ENCODE results near the gene ALG3.

ALG3 gene

DNA sequence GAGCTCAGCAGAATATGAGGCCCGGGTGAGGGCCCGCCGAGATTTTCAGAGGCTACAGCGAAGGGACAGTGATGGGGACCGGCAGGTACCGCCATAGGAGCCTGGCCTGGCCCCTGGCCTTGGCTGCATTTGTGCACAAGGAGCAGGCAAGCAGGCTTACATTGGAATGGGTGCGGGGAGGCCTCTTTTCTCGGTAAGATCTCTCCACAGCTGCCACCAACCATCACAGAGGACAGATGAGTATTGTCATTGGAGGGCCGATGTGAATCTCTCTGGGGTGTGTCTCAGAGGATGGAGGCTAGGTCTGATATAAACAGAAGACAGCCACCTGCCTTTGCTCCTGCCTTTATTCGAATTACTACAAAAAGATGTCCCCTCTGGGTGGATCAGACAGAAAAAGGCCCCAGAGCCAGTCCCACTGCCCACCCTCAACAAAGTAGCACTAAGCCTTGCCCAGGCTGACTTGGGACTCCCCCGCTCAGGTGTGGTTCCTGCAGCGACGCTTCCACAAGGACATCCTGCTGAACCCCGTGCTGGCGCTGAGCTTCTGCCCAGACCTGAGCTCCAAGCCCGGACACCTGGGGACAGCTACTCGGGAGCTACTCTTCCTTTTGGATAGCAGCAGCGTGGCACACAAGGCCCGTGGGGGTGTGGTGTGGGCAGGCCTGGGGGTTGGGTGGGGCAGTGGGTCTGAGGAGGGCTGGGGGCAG lies 13.9 kb downstream of the ALG3 start:
- FAIRE-seq: no peak

DNA sequence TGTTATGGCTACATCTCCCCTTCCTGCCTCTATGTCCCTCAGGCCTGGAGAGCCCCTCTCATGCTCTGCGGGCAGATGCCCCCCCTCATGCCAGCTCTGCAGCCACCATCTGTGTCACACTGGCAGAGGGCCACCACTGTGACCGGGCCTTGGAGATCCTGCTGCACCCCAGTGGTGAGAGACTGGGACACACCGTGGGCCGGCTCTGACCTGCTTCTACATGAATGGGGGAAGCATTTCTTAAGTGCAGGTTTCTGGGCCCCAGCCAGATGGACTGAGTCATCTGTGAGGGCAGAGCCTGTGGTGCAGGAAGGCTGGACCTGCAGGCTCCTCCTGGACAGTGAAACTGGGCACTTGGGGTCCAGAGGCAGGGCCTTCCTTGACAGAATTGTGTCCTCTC lies 14.5 kb downstream of the ALG3 start:
- FAIRE-seq: no peak

DNA sequence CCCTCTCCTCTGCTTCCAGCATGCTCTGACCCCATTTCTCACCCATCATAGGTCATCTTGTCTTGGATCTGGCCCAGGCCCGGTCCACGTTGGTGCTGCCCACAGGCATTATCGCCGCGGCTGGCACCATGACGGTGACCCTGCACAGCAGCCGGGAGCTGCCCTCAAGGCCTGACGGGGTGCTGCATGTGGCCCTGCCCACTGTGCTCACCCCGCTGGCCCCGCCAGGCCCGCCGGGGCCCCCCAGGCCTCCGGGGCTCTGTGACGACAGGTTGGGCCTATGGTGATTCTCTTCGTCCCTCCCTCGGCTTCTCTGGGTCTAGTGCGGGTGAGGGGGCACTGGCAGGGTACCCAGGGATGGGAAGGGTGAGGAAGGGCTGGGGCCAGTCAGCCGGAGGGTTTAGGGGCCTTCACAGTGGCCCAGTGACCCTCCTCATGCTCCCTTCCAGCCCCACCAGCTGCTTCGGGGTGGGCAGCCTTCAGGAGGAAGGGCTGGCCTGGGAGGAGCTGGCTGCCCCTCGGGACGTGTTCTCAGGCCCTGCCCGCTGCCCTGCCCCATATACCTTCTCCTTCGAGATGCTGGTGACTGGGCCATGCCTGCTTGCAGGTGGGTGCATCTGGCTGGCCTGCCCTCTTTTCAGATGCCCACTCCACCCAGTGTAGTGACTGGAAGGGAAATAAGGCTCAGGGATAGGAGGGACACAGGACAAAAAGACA lies 15.5 kb downstream of the ALG3 start:
- no peak for FAIRE-seq

DNA sequence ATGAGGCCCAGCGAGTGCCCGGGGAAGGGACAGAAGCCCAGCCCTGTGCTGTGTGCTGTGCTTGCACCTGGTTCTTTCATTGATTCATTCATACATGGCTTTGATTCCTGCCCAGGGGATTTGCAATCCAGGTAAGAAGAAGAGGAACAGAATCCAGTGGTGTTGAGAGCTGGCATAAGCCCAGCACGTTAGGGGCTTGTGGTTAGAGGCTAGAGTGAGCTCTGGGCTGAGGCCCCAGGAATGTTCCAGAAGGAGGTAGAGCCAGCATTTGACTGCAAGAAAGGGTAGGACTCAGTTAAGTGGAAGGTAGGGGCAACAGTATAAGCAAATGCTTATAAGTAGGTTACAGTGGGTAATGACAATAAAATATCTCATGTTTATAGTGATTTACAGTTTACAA lies 17.1 kb downstream of the ALG3 start:
- no peak for FAIRE-seq

DNA sequence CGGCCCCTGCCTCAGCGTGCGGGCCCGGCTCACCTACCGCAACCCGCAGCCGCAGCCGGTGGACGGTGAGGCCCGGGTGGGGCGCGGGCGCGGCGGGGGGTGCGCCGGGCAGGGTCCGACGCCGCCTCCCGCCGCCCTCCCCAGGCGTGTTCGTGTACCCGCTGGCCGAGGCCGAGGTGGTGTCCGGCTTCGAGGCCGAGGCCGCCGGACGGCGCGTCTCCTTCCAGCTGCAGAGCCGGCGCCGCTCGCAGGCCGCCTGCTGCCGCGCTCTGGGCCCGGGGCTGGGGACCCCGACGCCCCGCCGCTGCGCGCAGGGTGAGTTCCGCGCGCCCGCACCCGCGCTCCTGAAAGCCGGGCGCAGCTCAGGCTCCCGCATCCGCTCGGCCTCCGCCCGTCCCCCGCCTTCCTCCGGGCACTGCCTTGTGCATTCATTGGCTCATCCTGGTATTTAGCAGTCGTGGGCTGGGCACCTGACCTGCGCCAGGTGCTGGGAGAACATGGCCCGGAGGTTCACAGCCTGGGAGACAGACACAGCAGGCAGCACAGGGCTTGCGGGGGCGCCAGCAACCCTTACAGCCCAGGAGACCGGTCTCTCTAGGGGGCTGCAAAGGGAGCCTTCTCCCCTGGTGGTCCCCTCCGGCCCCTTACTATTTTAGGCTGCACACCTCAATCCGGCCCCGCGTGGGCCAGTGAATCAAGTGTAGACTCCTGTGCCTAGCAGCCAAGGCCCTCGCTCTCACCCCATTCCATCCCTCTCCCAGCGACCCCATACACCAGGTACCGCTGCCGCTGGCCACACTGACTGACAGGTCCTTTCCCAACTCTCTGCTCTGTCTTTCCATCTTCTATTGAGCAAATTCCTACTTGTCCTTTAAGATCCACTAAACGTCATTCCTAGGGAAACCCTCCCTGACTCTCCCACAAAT lies 17.9 kb downstream of the ALG3 start:
- FAIRE-seq: no peak

DNA sequence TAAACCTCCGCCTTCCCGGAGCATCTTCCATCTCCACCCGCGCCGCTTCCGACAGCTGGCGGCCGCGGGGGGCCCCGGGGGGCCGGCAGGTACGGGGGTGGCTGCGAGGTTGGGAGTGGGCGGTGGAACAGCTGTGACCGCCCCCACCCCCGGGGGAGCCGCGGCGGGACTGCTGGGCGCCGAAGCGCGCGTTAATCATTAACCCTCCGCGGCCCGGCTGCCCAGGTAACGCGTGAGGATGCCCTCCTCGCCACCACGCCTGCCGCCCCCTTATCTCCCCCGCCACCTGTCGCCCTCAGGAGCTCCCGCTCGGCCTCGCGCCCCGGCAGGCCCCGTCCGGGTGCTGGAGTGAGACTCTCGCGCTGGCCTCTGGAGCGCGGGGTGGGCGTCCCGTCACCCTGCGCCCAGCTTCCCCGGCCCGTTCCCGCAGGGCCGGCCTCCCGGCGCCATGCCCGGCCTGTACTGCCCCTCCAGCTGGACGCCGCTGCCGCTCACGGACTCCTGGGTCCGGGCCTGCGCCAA lies 18.6 kb downstream of the ALG3 start:
- no peak for FAIRE-seq

DNA sequence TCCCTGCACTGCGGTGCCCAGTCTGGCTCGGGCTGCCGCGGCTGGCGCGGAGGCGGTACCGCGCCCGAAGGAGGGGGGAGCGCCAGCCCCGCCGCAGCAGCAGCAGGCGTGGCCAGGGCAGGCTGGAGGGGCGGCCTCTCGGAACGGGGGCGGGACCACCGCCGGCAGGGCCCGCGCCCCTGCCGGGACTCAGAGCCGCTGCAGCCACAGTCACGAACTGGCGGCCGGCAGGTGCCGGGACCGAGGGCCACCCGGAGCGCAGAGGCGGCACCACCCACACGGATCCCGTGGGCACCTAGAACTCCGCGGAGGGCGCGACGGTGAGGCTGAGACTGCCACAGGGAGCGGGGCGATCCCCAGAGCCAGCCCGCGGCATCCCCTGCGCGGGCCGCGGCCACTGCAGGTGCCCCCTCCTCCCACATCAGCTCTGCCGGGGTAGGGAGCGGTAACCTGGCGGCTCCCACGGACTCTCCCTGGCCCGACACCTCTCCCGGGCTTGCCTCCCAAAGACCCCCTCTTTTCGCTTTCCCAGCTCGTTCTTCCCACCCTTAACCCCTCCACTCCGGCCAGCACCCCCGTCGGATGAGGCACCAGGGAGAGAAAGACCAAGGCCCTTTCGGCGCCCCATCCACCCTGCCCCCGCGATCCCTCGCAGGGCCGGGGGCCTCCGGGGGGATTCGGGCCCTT lies 19.2 kb downstream of the ALG3 start, which contains the start of gene VWA5B2:
TSS of gene VWA5B2 (plus strand) at position 192 of the 687 bp plus-strand sequence. CDS start 944 bp downstream, outside the sequence.
- FAIRE-seq: no peak

DNA sequence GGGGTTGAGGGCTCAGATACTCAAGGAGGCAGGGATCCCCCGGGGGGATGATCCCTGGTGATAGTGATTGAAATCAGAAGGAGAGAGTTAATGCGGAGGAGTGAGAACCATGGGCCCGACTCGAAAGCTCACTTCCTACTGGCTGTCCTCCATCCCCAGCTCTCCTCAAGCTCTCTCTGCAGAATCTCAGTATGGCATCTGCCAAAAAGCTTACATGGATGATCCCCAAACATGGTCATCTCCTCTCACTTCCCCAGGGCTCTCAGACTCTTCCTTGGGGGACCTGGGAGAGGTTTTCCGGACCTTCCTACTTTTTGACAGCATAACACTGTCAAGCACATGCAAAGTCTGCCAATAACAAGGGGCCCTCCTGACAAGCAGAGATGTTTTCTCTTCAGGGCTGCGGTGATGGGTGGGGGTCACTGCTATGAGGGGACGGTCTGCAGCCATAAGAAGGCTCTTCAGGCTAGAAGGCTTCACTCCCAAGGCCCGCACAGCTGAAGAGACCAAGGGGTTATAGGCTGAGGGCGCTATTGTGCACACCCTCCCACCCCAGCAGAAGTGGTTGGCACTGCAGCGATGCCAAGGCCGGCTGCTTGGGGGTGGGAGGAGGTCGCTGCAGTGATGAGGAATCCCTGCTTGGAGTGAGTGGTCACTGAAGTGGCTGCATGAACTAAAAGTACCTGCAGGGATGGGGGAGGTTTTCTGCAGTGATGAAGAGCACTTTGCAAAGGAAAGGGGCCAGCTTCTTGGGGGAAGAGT lies 20.2 kb downstream of the ALG3 start:
- no peak for FAIRE-seq

DNA sequence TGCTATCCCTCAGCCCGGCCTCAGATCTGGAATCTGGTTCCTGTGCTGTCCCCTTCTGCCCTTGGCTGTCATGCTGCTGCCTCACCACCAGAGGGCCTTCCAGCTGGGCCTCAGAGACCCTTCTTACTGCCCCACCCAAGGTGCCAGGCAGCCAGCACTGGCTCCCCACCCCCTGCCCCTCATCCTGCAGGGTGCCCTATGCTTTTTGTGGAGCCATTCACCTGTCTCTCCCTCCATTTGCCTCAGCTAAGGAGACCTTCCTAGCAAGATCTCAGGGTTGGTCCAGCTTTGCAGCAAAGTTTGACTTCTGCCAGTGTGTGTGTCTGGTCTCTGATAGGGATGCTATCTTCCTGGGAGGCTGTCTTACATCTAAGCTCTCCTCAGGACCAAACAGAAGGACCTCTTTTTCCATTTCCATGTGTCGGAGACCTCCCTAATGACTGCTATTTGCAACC lies 21.3 kb downstream of the ALG3 start:
- FAIRE-seq: no peak

DNA sequence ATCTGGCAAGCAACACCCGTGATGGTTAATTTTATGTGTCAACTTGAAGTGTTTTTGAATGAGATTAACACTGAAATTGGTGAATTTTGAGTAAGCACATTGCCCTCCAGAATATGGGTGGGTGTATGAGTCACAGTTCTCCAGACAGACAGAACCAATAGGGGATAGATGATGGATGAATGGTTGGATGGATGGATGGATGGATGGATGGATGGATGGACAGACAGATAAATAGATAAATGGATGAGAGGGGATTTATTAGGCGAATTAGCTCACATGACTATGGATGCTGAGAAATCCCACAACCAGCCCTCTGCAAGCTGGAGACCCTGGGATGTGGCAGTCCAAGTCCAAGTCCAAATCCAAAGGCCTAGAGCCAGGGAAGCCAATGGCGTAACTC lies 24.8 kb downstream of the ALG3 start:
- FAIRE-seq: no peak

DNA sequence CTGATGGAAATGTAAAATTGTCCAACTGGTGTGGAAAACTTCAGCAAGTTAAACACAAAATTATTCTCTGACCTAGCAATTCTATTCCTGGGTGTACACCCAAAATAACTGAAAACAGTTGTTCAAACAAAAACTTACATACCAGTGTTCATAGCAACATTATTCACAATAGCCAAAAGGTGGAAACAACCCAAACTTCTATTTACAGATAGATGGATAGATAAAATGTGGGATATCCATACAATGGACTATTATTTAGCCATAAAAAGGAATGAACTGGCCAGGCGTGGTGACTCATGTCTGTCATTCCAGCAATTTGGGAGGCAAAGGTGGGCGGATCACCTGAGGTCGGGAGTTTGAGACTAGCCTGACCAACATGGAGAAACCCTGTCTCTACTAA lies 26.2 kb downstream of the ALG3 start:
- FAIRE-seq: no peak

DNA sequence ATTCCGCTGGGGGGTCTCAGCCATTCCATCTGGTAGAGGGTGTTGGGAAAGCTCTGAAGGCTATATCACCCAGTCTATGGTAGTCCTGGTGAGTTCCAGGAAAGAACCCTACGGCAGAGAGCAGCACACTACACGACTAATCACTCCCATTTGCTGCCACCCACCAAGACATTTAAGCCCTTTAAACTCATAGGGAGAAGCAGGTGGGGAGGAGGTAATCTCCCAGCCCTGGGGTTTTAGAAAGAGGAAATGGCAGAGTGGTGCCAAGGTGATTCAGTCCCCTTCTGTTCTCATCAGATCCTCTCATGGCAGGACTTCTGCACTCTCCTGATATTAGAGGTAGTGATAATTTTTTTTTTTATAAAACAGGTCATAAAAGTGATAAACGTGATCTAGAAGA lies 29.9 kb downstream of the ALG3 start:
- FAIRE-seq: no peak

DNA sequence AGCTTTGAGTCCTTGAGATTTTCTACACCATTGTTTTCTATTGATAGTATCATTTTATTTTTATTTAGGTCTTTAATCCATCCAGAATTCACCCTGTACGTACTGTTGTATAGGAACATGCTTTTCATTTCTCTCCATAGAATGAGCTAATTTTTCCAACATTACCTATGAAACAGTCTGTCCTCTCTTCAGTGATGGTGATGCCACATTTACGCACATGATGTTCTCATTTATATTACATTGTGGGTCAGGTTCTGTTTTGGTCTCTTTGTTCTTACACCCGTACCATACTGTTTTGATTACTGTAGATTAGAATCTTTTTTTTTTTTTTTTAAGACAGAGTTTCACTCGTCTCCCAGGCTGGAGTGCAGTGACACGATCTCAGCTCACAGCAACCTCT lies 37.0 kb downstream of the ALG3 start:
- FAIRE-seq: no peak

DNA sequence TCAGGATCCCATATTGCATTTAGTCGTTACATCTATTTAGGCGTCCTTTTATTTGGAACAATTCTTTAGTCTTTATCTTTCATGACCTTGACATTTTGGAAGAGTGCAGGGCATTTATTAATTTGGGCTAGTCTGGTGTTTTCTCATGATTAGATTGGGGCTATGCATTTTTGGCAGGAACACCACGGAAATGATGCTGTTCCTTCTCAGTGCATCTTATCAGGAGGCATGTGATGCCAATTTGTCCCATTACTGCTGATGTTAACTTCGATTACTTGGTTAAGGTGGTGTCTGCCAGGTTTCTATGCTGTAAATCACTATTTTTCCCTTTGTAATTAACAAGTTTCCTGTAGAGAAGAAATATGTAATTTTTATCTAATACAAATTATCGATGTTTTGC lies 37.5 kb downstream of the ALG3 start:
- no peak for FAIRE-seq

DNA sequence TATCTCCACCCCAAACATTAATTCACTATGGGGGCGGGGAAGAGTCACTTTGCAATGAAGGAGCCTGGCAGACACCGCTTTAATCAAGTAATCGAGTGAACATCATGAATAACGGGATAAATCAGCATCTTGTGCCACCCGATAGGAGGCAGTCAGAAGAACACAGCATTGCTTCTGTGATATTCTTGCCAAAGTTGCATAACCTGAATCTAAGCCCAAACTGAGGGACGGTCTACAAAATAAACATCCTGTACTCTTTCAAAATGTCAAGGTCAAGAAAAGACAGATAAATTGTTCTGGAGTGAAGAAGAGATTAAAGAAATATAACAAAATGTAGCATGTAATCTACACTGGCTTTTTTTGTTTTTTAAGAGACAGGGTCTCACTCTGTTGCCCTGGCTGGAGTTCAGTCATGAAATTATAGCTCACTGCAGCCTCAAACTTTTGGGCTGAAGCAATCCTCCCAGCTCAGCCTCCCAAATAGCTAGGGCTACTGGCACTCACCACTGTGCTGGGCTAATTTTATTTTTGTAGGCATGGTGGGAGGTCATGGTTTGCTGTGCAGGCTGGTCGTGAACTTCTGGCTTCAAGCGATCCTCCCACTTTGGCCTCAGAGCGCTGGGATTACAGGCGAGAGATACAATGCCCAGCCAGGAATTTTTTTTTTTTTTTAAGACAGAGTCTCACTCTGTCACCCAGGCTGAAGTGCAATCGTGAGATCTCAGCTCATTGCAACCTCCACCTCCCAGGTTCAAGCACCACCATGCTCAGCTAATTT lies 39.4 kb downstream of the ALG3 start:
- FAIRE-seq: no peak

DNA sequence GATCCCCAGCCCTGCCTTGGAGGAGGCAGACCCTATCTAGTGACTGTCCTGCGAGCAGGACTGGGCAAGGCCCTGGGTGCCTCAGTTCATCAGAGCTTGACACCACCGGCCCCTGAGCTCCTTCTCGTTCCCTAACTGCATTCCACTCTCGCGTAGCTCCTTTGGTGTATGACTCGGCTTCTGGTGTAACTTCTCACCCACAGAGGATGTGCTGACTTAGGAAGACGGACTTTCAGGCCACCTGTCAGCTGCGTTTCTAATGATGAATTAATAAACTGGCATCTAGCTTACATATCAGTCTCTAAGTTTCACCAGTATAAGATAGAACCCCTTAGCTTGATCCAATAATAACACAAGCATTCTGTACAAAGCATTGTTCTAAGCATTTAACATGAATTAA lies 45.2 kb downstream of the ALG3 start:
- FAIRE-seq: no peak

DNA sequence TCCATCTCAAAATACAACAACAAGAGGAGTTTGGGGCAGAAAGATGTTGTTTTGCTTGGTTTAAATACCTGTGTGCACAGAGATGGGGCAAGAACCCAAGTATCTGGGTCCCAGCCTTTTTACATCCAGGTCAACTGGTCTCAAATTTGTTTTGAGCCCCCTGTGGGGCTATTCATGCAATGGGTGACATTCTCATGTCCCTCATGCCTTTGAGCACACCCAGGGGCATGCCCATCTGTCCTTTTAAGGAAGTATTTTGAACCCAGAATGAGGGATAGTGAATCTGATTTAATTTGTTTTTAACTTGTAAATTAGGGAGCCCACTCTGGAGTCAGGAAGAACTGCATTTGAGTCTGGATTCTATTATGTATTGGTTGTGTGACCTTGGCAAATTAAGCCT lies 47.9 kb downstream of the ALG3 start:
- no peak for FAIRE-seq

DNA sequence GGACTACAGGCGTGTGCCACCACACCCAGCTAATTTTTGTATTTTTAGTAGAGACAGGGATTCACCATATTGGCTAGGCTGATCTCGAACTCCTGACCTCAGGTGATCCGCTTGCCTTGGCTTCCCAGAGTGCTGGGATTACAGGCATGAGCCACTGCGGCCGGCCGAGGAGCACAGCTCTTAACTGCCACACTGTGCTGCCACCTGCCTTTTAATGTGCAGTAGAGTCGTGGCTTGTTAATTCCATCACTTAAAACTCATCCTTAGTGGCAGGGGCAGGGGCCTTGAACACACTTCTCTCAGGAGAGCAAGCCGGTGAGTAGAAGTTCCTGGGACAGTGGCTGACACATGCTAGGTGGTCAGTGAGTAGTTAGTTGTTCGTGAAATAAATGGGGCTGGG lies 50.3 kb downstream of the ALG3 start:
- FAIRE-seq: no peak

DNA sequence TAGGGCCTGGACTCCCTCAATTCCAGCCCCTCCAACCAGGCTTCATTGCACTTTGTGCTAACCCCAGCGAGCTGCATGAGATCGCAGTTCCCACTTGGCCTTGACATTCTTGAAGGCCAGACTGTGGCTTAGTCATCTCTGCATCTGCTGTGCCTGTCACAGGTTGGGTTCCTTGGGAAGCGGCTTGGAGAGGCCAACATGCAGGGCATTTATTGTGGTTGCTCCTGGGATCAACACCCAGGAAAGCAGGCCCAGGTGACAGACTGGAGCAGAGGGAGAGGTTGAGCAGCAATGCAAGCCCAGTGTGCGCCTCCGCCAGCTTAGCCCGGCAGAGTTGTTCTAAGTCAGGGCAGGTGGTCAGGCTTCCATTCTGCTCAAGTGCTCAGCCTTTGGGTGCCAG lies 52.2 kb downstream of the ALG3 start:
- no peak for FAIRE-seq

DNA sequence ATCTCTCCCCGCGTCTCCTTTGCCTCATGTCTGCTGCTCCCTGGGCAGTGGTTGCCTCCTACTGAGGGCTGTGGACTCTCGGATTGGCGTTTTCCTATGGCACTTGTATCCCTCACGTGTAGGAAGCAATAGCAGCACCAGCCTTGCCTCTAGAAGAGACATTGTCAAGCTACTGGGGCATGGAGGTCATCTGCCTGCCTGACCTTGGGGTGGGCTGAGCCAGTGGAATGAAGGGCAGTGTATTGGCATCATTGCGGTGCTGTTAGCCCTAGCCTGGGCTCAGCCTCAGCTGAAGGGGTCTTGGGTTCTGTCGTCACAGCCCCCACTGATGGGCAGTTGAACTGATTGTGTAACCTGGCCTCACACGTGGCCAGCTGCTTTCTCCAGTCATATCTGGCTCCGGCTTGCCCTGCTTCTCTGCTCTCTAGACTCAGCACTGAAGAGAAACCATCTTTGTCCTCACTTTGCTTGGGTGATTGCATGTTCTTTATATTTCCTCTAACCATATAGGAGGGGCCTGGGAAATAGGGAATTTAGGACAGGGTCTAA lies 54.7 kb downstream of the ALG3 start:
- FAIRE-seq: no peak

DNA sequence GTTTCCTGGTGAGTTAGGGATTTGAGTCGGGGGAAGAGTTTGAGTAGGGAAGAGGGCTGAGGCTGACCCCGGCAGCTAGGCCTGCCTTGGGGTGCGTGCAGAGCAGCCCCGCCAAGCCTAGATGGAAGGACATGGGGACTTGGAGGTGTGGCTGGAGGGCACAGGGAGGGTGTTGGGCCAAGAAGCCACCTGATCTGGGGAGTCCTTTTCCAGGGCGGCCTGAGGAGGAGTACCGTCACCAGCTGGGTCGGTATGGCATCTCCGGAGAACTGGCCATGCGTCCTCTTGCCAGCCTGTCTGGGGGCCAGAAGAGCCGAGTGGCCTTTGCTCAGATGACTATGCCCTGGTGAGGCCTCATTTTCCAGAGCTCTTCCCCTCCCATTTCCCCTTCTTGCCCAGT lies 55.9 kb downstream of the ALG3 start:
- no peak for FAIRE-seq

Measured in A204.1 (cell line).